NCI-H226 (cell line): ENCODE measurements around the gene CAMKMT.

Experiments
- DNase-seq: peaks from one replicate; pipeline ENCODE4 v3.0.0-alpha.2; 2015

Gene CAMKMT

DNA sequence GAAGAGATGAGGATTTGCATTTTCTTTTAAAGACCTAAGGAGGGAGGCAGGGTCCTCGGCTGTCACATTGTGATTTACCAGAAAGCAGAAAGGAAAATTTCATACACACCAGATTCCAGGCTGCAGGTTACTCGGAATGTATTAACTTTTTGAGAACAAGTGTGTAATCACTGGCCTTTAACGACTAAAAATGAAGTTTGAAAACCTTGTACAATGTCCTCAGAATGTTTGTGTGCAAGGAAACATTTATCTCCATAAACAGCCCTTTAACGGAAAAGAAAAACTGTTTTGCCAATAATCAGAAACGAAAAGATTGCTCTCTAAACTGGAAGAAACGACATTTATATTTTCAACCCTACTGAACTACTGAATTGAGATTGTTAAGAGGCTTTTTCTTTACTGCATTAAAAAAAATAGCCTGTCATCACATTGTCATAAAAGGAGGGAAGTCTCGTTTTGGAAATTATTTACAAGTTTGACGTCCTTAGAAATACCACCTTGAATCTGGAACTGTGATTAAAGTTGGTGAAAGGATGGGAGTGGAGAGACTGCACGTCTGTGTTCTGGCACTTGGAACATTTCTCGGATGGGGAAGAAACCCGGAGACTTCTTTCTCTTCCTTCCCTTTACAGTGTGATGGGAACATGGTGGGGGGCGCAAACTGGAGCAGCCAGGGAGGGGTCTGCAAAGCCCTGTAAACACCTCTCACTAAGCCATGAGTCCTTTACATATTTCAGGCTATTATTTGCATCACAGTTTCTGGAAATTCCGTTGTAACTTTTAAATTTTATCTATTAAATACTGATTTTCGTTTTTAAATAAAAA is 445.7 kb downstream of the CAMKMT start:
- no peak for DNase-seq

DNA sequence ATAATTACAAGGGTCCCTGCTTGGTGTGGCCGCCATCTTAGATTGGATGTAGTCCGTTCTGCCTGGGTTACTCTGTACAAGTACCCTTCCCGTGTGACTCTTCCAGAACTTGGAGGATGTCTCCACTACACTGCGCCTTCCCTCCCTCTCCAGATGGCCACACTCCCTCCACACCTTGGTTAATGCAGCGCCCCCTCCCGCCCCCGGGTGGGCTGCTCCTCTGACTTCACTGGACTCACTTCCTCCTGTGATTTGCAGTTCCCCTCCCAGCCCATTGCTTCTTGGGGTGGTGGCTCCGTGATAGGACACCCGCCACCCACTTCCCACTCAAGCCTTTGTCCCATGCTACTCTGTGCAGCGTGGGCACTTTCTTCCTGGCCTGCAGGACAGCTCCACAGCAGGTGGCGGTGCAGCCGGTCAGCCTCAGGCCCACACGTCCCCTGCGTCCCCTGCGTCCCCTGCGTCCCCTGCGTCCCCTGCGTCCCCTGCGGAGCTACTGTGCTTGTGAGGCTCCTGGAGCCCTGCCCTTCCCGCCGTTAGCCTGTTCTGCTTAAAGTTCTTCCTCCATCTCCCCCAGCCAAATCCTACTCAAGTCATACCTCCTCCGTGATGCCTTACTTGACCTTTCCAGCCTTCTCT is 449.3 kb downstream of the CAMKMT start:
- no peak for DNase-seq

DNA sequence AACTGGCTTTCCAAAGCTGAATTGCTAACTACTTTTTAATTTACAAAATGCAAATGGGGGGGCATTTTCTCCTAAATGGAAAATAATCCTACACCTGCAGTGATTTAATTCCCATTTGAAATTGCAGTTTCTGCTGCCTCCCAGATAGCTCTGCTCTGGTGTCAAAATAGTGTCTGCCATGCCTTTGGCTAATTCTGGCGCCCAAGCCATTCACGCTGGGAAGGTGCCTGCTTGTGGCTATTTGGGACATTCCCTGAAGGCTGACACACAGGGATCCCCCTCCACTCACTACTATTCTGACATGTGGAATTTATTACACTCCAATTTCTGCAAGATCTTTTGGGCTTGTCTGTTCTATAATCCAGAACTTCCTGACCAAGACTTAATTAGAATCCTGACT is 451.4 kb downstream of the CAMKMT start:
- DNase-seq = no peak

DNA sequence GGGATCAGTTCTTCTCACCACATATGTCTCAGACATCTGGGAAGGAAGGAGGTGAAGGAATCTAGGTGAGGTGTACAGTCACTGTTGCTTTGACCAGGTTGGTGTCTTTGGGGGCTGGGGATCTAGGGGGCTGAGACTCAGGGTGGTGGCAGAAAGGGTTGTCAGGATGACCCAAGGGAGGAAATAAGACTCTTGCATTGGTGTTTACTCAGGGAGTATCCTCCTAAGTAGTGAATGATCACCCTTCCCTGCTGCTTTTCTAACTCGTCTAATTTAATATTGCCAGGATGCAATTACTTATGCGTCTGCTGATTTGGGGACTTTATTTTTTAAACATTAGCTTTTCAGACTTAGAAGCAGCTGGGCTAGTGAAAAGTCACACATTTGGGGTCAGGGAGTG is 451.9 kb downstream of the CAMKMT start:
- no peak for DNase-seq

DNA sequence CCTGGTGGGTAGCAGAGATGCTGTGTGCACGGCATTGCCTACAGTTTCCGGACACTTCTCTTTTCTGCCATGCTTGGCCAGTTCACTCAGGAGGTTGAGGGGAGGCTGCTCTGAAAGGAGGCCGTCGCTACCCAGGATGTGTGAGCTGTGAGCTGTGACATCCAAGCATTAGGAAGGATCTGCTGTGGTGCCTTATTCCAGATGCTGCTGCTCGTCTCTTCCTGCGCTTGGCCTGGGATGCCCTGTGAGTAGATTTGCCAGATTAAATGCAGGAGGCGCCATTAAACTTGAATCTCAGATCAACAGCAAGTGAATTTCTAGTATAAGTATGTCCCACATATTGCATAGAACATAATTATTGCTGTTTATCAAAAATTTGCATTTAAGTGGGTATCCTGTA is 455.5 kb downstream of the CAMKMT start:
- DNase-seq = no peak

DNA sequence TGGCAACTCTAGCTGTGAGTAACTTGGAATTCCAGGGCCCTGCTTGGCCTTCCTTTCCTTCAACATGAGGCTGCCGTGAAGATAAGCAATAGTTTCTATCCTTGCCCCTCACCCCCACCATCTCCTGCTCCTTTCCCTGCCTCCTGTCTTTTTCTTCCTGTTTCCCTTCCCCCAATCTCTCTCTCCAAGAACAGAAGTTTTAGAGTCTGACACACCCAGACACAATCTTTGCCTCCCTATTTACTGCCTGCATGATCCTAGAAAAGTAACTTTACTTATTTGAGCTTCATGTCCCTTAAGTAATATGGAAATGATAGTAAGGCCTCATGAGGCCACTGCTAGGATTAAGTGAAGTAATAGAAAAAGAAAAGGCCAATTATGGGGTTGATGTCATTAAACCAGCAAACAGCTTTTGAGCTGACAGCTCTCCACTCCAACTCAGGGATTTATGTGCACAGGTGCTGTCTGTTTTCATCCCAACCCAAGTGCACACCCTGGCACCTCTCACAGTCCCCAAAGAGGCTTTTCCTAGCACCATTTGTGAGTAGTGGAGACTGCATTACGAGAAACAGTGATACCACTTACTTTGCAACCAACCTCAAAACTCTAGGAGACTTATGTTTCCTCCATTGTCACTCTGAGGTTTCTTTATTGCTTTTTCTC is 456.1 kb downstream of the CAMKMT start:
- DNase-seq = no peak

DNA sequence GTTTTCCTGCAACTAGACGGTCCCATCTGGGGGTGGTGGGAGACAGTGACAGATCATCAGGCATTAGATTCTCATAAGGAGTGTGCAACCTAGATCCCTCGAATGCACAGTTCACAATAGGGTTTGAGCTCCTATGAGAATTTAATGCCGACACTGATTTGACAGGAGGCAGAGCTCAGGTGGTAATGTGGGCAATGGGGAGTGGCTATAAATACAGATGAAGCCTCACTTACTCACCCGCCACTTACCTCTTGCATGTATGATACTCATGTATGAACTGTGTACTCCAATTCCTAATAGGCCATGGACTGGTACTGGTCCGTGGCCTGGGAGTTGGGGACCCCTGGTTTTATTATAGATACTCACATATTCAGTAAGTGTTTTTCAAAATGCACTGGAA is 457.3 kb downstream of the CAMKMT start:
- no peak for DNase-seq

DNA sequence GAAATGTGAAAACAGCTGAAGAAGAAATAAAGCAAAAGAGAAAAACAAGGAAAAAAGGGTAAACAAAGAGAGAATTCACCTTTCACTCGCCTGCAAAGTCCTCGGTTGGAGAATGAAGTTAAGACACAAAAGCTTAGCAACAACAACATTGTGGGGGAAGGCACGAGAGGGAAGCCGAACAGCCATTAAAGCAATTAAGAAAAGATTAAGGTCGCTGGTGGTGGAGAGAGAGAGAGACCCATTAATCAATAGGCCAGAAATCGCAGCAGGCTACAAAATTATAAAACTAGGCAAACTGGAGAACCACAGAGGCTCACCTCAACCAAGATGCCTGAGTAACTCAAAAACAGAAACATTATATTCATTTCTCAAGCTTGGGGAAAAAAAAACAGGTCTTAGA is 459.8 kb downstream of the CAMKMT start:
- DNase-seq = no peak

DNA sequence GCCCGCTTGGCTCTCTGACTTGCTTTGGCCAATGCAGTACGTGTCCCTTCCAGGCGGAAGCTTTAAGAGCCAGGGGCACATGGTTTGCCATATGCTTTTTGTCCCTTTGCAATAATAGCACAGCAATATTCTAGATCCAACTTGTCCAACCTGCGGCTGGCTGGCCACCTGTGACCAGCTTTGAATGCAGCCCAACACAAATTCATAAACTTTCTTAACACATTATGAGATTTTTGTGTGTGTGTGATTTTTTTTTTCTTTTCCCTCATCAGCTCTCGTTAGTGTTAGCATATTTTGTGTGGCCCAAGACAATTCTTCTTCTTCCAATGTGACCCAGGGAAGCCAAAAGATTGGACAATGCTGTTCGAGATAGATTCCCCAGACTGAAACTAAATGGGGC is 460.4 kb downstream of the CAMKMT start:
- no peak for DNase-seq
